Endodermal cell (in vitro differentiated cells): ENCODE measurements around the gene PIGS. TPM values are rescaled to one million over a fixed set of nuclear protein-coding genes. Genes with fewer than 3 reads are reported as not detected.

ENCODE experiments used
- DNase-seq: peaks from one replicate; pipeline ENCODE4 v3.0.0-alpha.2; 2017
- H3K27ac ChIP-seq: 2 replicates; pipeline ENCODE4 v1.5.1; 2013; ENCODE audit warnings: mild to moderate bottlenecking, low read depth, low read length, moderate library complexity
- H3K27me3 ChIP-seq: 2 replicates; pipeline ENCODE4 v1.6.1; 2013; ENCODE audit warnings: mild to moderate bottlenecking, low read length, moderate library complexity; ENCODE audit not compliant: insufficient read depth, control insufficient read depth, poor library complexity, severe bottlenecking
- H3K36me3 ChIP-seq: 2 replicates; pipeline ENCODE4 v1.7.0; 2013; ENCODE audit warnings: mild to moderate bottlenecking, low read length, moderate library complexity; ENCODE audit not compliant: control insufficient read depth, insufficient read depth
- H3K4me1 ChIP-seq: one replicate; pipeline ENCODE4 v1.7.0; 2013; ENCODE audit warnings: low read length; ENCODE audit not compliant: control insufficient read depth, insufficient read depth
- H3K4me3 ChIP-seq: 2 replicates; pipeline ENCODE4 v1.5.1; 2013; ENCODE audit warnings: mild to moderate bottlenecking, low read length, moderate library complexity
- H3K9ac ChIP-seq: 2 replicates; pipeline ENCODE4 v1.6.1; 2013; ENCODE audit warnings: mild to moderate bottlenecking, low read length, moderate library complexity; ENCODE audit not compliant: poor library complexity, severe bottlenecking; ENCODE audit errors: extremely low read depth
- H3K9me3 ChIP-seq: 2 replicates; pipeline ENCODE4 v1.6.1; 2013; ENCODE audit warnings: mild to moderate bottlenecking, low read length, moderate library complexity; ENCODE audit not compliant: control insufficient read depth
- H3K27ac Mint-ChIP-seq: 2 replicates; pipeline ENCODE4 v1.8.0; 2020; ENCODE audit warnings: mixed read lengths
- H3K27me3 Mint-ChIP-seq: 2 replicates; pipeline ENCODE4 v1.8.0; 2021; ENCODE audit warnings: mild to moderate bottlenecking, mixed read lengths; ENCODE audit not compliant: insufficient read depth
- H3K36me3 Mint-ChIP-seq: 2 replicates; pipeline ENCODE4 v1.8.0; 2020; ENCODE audit warnings: low read depth, mixed read lengths
- H3K4me1 Mint-ChIP-seq: 2 replicates; pipeline ENCODE4 v1.8.0; 2020; ENCODE audit warnings: mixed read lengths
- H3K4me3 Mint-ChIP-seq: 2 replicates; pipeline ENCODE4 v1.8.0; 2020; ENCODE audit warnings: mild to moderate bottlenecking, moderate library complexity, mixed read lengths
- H3K9me3 Mint-ChIP-seq: 2 replicates; pipeline ENCODE4 v1.8.0; 2020; ENCODE audit warnings: mild to moderate bottlenecking, mixed read lengths
- CTCF ChIP-seq: fragments of 200-600 bp; sonication (generic); conservative IDR thresholded peaks from 2 replicates; pipeline ENCODE4 v1.5.0; 2021; ENCODE audit warnings: antibody characterized with exemption, mild to moderate bottlenecking
- WGBS, 2 experiments: methylation state at CpG; one replicate each; pipeline versions ENCODE4 v1.1.5 to v1.1.7; 2013; ENCODE audit warnings: missing lambda C conversion rate in 2 of 2, mixed read lengths in 1 of 2; ENCODE audit not compliant: insufficient coverage in 1 of 2, insufficient read length in 1 of 2; 5-methylcytosine and 5-hydroxymethylcytosine counted together
- total RNA-seq, 2 donors: library from RNA; stranded (reverse); fragmentation: NEBNext Ultra II Directional in 1 of 2; extraction: Animal tissue kit (Norgen Biotek cat#: 25700) in 1 of 2; gene quantifications; 2 replicates in 1 of 2; 3 replicates in 1 of 2; pipeline ENCODE4 v1.2.1, GENCODE V29; 2021

Gene PIGS
- total RNA-seq, 2 donors from 2014 or later, result 34.9 to 43.0 TPM

DNA sequence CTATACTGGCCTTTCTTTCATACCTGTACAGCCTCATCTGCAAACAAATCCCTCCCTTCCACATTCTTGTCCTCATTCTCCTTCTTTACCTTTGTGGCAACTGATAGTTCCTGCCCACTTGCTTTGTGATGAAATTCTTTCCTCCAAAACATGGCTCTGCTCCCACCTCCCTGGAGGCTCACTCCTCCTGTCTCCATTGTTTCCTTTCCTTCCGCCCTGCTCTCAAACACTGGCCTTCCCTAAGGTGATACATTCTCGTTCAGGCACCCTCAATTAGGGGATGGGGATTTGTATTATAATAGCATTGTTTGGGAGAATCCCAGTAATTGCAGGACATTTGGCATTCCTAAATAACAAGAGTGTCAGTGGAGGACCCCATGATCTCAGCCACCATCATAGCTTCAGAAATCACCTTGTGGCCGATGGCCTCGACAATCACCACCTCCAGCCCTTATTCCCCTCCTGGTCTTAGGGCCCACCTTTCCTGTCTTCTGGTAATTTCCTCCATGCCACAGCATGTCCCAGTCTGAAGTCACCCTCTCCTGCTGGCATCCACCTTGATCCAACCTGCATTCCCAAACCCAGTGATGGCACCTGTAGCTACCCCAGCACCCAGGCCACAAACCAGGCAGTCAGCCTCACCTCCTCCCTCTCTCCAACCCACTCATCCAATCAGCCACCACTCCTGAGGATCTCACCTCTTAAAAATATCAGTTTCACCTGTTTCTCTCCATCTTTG, 26.8 kb downstream of the PIGS start:
- DNase-seq, result peak; percentile 57

GRCh38 chr17:28541439-28541838, 29.9 kb downstream of the PIGS start:
- Histone ChIP-seq H3K9me3 (no peaks in the 10 kb centered on the region), H3K27me3 (no peaks in the 10 kb centered on the region), H3K4me3 (no peak overlapping the region), H3K36me3 (no peaks in the 10 kb centered on the region), H3K9ac (no peak overlapping the region), H3K27ac (no peak overlapping the region), H3K4me1 (no peaks in the 10 kb centered on the region)
- no peaks in the 10 kb centered on the region for H3K27me3 Mint-ChIP-seq
- DNase-seq, result no peak
- no peaks in the 10 kb centered on the region for H3K9me3 Mint-ChIP-seq
- H3K36me3 Mint-ChIP-seq, result no peaks in the 10 kb centered on the region
- no peak overlapping the region for H3K27ac Mint-ChIP-seq
- no peak overlapping the region for H3K4me3 Mint-ChIP-seq
- 94 to 97% methylated on average over 3 to 4 of the region's 4 CpGs for WGBS, 2 experiments
- no peak for TF ChIP-seq CTCF
- H3K4me1 Mint-ChIP-seq, result peaks cover 7% of the 10 kb centered on the region

More for the DNA sequence above, 26.8 kb downstream of the PIGS start:
- H3K9ac ChIP-seq, result no peak overlapping the region
- no peak overlapping the region for H3K4me3 ChIP-seq
- Mint-ChIP-seq H3K27me3 (no peaks in the 10 kb centered on the region), H3K4me1 (peaks cover 17% of the 10 kb centered on the region), H3K36me3 (peaks cover 6% of the 10 kb centered on the region), H3K4me3 (no peak overlapping the region), H3K9me3 (no peaks in the 10 kb centered on the region), H3K27ac (no peak overlapping the region)
- WGBS, 2 experiments, result 85 to 100% methylated on average over 2 to 4 of the region's 4 CpGs
- no peaks in the 10 kb centered on the region for H3K36me3 ChIP-seq
- no peak overlapping the region for H3K27ac ChIP-seq
- H3K27me3 ChIP-seq, result no peaks in the 10 kb centered on the region
- H3K9me3 ChIP-seq, result no peaks in the 10 kb centered on the region
- no peak for TF ChIP-seq CTCF
- H3K4me1 ChIP-seq, result peaks cover 3% of the 10 kb centered on the region

- no peaks in the 10 kb centered on the region for H3K9me3 Mint-ChIP-seq
- 86 to 100% methylated on average over 2 to 3 of the region's 4 CpGs for WGBS, 2 experiments
- no peak overlapping the region for H3K27ac Mint-ChIP-seq
- Histone ChIP-seq H3K9ac (no peak overlapping the region), H3K36me3 (no peaks in the 10 kb centered on the region), H3K9me3 (no peaks in the 10 kb centered on the region), H3K4me1 (no peaks in the 10 kb centered on the region), H3K27ac (no peak overlapping the region), H3K27me3 (no peaks in the 10 kb centered on the region), H3K4me3 (no peak overlapping the region)
- no peak overlapping the region for H3K4me3 Mint-ChIP-seq
- H3K27me3 Mint-ChIP-seq, result no peaks in the 10 kb centered on the region
- no peak for TF ChIP-seq CTCF
- no peaks in the 10 kb centered on the region for H3K36me3 Mint-ChIP-seq
- no peak for DNase-seq
- H3K4me1 Mint-ChIP-seq, result peaks cover 5% of the 10 kb centered on the region
Observed at GRCh38 chr17:28540231-28540630, 31.1 kb downstream of the PIGS start.
